Neural progenitor cell (in vitro differentiated cells): ENCODE results near the gene HS3ST5. TPM values are rescaled to one million over a fixed set of nuclear protein-coding genes. Genes with fewer than 3 reads are reported as not detected.

Experiments
- DNase-seq: peaks from one replicate; pipeline ENCODE4 v3.0.0-alpha.2; 2016; ENCODE audit warnings: low spot score
- H2AFZ ChIP-seq: fragments of 200-600 bp; sonication (generic); replicated peaks from 2 replicates; pipeline ENCODE4 v1.6.1; 2016; ENCODE audit warnings: antibody characterized with exemption
- H3F3A ChIP-seq: fragments of 200-600 bp; sonication (generic); 2 replicates; pipeline ENCODE4 v1.6.1; 2016; ENCODE audit warnings: antibody characterized with exemption, low read depth
- H3K27ac ChIP-seq: fragments of 200-600 bp; sonication (generic); 2 replicates; pipeline ENCODE4 v1.5.1; 2016; ENCODE audit warnings: mild to moderate bottlenecking
- H3K27me3 ChIP-seq: fragments of 200-600 bp; sonication (generic); 2 replicates; pipeline ENCODE4 v1.6.1; 2016; ENCODE audit warnings: mild to moderate bottlenecking, moderate library complexity
- H3K36me3 ChIP-seq: fragments of 200-600 bp; sonication (generic); 2 replicates; pipeline ENCODE4 v1.5.1; 2016
- H3K4me1 ChIP-seq: fragments of 200-600 bp; sonication (generic); 2 replicates; pipeline ENCODE4 v1.6.1; 2016; ENCODE audit warnings: mixed run types
- H3K4me2 ChIP-seq: fragments of 200-600 bp; sonication (generic); 2 replicates; pipeline ENCODE4 v1.6.1; 2016
- H3K4me3 ChIP-seq: fragments of 200-600 bp; sonication (generic); 2 replicates; pipeline ENCODE4 v1.5.1; 2016
- H3K79me2 ChIP-seq: fragments of 200-600 bp; sonication (generic); 2 replicates; pipeline ENCODE4 v1.6.1; 2016; ENCODE audit warnings: low read depth
- H3K9ac ChIP-seq: fragments of 200-600 bp; sonication (generic); 2 replicates; pipeline ENCODE4 v1.6.1; 2016
- H3K9me3 ChIP-seq: fragments of 200-600 bp; sonication (generic); 2 replicates; pipeline ENCODE4 v1.5.1; 2016; ENCODE audit warnings: low read depth
- H4K20me1 ChIP-seq: fragments of 200-600 bp; sonication (generic); 2 replicates; pipeline ENCODE4 v1.6.1; 2016; ENCODE audit warnings: low read depth
- H3K27ac Mint-ChIP-seq: 3 replicates; pipeline ENCODE4 v1.8.0; 2021; ENCODE audit warnings: mixed read lengths
- H3K27me3 Mint-ChIP-seq: 2 replicates; pipeline ENCODE4 v1.8.0; 2022; ENCODE audit warnings: low read depth, mild to moderate bottlenecking, inconsistent platforms, moderate library complexity, mixed read lengths; ENCODE audit not compliant: insufficient read depth
- H3K36me3 Mint-ChIP-seq: 3 replicates; pipeline ENCODE4 v1.8.0; 2021; ENCODE audit warnings: mixed read lengths
- H3K4me1 Mint-ChIP-seq: 3 replicates; pipeline ENCODE4 v1.8.0; 2021; ENCODE audit warnings: mixed read lengths
- H3K4me3 Mint-ChIP-seq: 3 replicates; pipeline ENCODE4 v1.8.0; 2021; ENCODE audit warnings: mild to moderate bottlenecking, moderate library complexity, mixed read lengths
- H3K9me3 Mint-ChIP-seq: 3 replicates; pipeline ENCODE4 v1.8.0; 2020; ENCODE audit warnings: mixed read lengths
- EZH2 ChIP-seq: fragments of 200-600 bp; sonication (generic); IDR thresholded peaks from 2 replicates; pipeline ENCODE4 v1.6.1; 2017; ENCODE audit warnings: antibody characterized with exemption, mild to moderate bottlenecking, moderate library complexity
- EZH2phosphoT487 ChIP-seq: fragments of 200-600 bp; sonication (generic); IDR thresholded peaks from 2 replicates; pipeline ENCODE4 v1.6.1; 2017; ENCODE audit warnings: antibody characterized with exemption
- total RNA-seq: library from RNA; depleted of rRNA; stranded (reverse); fragments of >200 nt; gene quantifications from 2 replicates; pipeline ENCODE4 v1.2.3, GENCODE V29; 2015; ENCODE audit warnings: low replicate concordance
- TF ChIP-seq, protein P1 (sequence below): fragments of 200-600 bp; sonication (generic); IDR thresholded peaks from 2 replicates; pipeline ENCODE4 v1.5.1; 2017; ENCODE audit warnings: antibody characterized with exemption, mild to moderate bottlenecking

Gene HS3ST5
- total RNA-seq, 1 donor from 2014 or later = 0.34 TPM

DNA sequence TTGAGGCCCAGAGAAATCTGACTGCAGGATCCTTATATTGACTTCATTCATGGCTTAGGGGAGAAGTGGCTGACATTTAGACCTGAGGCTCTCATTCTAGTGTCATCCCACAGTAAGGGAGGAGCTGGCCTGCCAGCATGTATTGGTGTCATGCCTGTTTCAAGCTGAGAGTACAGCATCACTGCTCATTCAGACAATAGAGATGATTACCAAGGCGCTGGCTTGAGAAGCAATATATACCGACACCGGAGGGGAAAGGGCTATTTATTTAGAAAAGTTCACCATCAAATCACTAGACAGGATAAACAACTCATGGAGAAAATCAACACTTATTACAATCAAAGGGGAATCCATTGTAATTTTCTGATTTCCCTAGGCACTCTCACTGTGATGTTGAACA lies 287.5 kb downstream of the HS3ST5 start:
- peak overlapping the region; percentile 2 for H3K27ac Mint-ChIP-seq
- H3K4me1 ChIP-seq = no peaks in the 10 kb centered on the region
- H3K4me2 ChIP-seq = no peak overlapping the region

DNA sequence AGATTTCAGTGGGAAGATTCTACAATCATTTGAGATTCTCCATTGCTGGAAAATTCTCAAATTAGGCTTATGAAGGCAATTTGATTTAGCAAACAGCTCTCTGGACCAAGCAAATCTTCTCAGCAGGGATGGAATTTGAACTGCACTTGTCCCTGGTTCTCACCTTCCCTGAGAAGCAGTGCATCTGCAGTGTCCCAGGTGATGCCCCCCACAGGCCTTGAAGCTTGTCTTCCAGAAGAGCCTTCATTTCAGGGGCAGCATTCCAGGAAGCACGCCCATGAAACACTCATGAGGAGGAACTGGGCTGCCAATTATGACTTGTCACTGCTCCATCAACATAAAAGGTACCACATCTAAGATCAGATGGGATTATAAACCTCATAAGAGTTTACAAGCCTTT lies 289.0 kb downstream of the HS3ST5 start:
- Histone ChIP-seq H3K9me3 (no peaks in the 10 kb centered on the region), H3K79me2 (no peaks in the 10 kb centered on the region), H3K27me3 (no peaks in the 10 kb centered on the region), H3K9ac (no peak overlapping the region), H3K4me3 (no peak overlapping the region), H3K4me1 (no peaks in the 10 kb centered on the region), H3K4me2 (no peak overlapping the region), H3K36me3 (no peaks in the 10 kb centered on the region), H2AFZ (no peak overlapping the region), H3K27ac (no peak overlapping the region), H3F3A (no peaks in the 10 kb centered on the region), H4K20me1 (no peaks in the 10 kb centered on the region)
- Mint-ChIP-seq H3K4me1 (peaks cover 4% of the 10 kb centered on the region), H3K27me3 (no peaks in the 10 kb centered on the region), H3K9me3 (no peaks in the 10 kb centered on the region), H3K4me3 (no peak overlapping the region), H3K36me3 (no peaks in the 10 kb centered on the region), H3K27ac (no peak overlapping the region)
- no peak for DNase-seq
- TF ChIP-seq, protein P1, sequence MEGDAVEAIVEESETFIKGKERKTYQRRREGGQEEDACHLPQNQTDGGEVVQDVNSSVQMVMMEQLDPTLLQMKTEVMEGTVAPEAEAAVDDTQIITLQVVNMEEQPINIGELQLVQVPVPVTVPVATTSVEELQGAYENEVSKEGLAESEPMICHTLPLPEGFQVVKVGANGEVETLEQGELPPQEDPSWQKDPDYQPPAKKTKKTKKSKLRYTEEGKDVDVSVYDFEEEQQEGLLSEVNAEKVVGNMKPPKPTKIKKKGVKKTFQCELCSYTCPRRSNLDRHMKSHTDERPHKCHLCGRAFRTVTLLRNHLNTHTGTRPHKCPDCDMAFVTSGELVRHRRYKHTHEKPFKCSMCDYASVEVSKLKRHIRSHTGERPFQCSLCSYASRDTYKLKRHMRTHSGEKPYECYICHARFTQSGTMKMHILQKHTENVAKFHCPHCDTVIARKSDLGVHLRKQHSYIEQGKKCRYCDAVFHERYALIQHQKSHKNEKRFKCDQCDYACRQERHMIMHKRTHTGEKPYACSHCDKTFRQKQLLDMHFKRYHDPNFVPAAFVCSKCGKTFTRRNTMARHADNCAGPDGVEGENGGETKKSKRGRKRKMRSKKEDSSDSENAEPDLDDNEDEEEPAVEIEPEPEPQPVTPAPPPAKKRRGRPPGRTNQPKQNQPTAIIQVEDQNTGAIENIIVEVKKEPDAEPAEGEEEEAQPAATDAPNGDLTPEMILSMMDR = no peak
- TF ChIP-seq EZH2phosphoT487 (no peak), EZH2 (no peak)

More for the DNA sequence above, 287.5 kb downstream of the HS3ST5 start:
- H3K36me3 ChIP-seq = no peaks in the 10 kb centered on the region
- H3K9ac ChIP-seq = no peak overlapping the region
- no peaks in the 10 kb centered on the region for H4K20me1 ChIP-seq
- no peaks in the 10 kb centered on the region for H3K27me3 Mint-ChIP-seq
- H3F3A ChIP-seq = no peaks in the 10 kb centered on the region
- no peaks in the 10 kb centered on the region for H3K9me3 ChIP-seq
- no peak overlapping the region for H3K27ac ChIP-seq
- DNase-seq = peak; percentile 9
- no peak overlapping the region for H2AFZ ChIP-seq
- no peak overlapping the region for H3K4me3 ChIP-seq
- H3K4me3 Mint-ChIP-seq = no peak overlapping the region
- peaks cover 4% of the 10 kb centered on the region for H3K4me1 Mint-ChIP-seq
- TF ChIP-seq, protein P1 = no peak
- no peak for TF ChIP-seq EZH2
- no peak for TF ChIP-seq EZH2phosphoT487
- H3K9me3 Mint-ChIP-seq = no peaks in the 10 kb centered on the region
- H3K27me3 ChIP-seq = no peaks in the 10 kb centered on the region
- no peaks in the 10 kb centered on the region for H3K36me3 Mint-ChIP-seq
- H3K79me2 ChIP-seq = no peaks in the 10 kb centered on the region

DNA sequence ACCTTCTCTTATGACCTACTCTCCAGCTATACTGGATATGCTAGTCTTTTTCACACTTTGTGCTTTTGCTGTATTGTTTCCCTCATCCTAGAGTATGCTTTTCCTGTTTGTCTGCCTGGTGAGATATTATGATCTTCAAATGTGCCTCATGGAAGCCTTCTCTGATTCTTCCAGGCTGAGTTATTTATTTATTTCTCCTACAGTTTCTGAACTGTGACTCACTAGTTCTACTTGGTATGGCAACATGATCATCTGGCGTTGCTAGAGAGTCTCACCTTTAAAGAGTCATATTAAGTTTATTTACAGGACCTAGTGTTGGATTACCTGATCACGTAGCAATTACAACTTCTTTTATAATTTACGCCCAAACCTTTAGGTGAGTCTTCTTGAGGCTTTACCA lies 290.7 kb downstream of the HS3ST5 start:
- no peak overlapping the region for H3K27ac ChIP-seq
- DNase-seq = no peak
- no peak overlapping the region for H3K27ac Mint-ChIP-seq

More for the DNA sequence above, 290.7 kb downstream of the HS3ST5 start:
- H3K36me3 Mint-ChIP-seq = peaks cover 2% of the 10 kb centered on the region
- Histone ChIP-seq H3K4me3 (no peak overlapping the region), H3F3A (no peaks in the 10 kb centered on the region), H3K4me2 (no peak overlapping the region), H3K4me1 (no peaks in the 10 kb centered on the region), H3K36me3 (no peaks in the 10 kb centered on the region), H2AFZ (no peak overlapping the region), H4K20me1 (no peaks in the 10 kb centered on the region), H3K79me2 (no peaks in the 10 kb centered on the region), H3K9ac (no peak overlapping the region), H3K9me3 (no peaks in the 10 kb centered on the region), H3K27me3 (no peaks in the 10 kb centered on the region)
- H3K27me3 Mint-ChIP-seq = no peaks in the 10 kb centered on the region
- H3K4me3 Mint-ChIP-seq = no peak overlapping the region
- peaks cover 4% of the 10 kb centered on the region for H3K4me1 Mint-ChIP-seq
- TF ChIP-seq EZH2 = no peak
- no peak for TF ChIP-seq EZH2phosphoT487
- TF ChIP-seq, protein P1 = no peak
- no peaks in the 10 kb centered on the region for H3K9me3 Mint-ChIP-seq
